A673 (cell line): ENCODE data around the gene RAB15. TPM values are rescaled to one million over a fixed set of nuclear protein-coding genes. Genes with fewer than 3 reads are reported as not detected.

ENCODE experiments used
- BruUV-seq: library from RNA; stranded (reverse); fragments of 400-500 nt; replicated peaks from 2 replicates; lab custom pipeline; 2021; lab: Mats Ljungman, UMichigan
- CTCF ChIA-PET: fragments of 300-600 bp; sonication (Branson Sonifier 250); formaldehyde crosslinking; loops from one replicate; lab custom pipeline; 2022; ENCODE audit warnings: antibody characterized with exemption; lab: Charles Lee
- POLR2A ChIA-PET: fragments of 300-600 bp; sonication (Branson Sonifier 250); formaldehyde crosslinking; loops from one replicate; lab custom pipeline; 2022; ENCODE audit warnings: antibody characterized with exemption; ENCODE audit not compliant: low non-redundant PET; lab: Charles Lee
- DNase-seq: peaks from one replicate; pipeline ENCODE4 v3.0.0-alpha.2; 2015; ENCODE audit warnings: low spot score
- H3K27ac ChIP-seq: fragments of 200-600 bp; sonication (generic); 2 replicates; pipeline ENCODE4 v1.5.1; 2016; ENCODE audit warnings: mixed run types, low read depth, mild to moderate bottlenecking, mixed read lengths, antibody characterized with exemption, low read length; ENCODE audit not compliant: poor library complexity, severe bottlenecking
- H3K27me3 ChIP-seq: fragments of 200-600 bp; sonication (generic); replicated peaks from 2 replicates; pipeline ENCODE4 v1.6.1; 2017; ENCODE audit warnings: mixed run types, low read depth, mild to moderate bottlenecking, mixed read lengths, antibody characterized with exemption, low read length; ENCODE audit not compliant: insufficient read depth, poor library complexity
- H3K36me3 ChIP-seq: fragments of 200-600 bp; sonication (generic); 2 replicates; pipeline ENCODE4 v1.6.1; 2016; ENCODE audit warnings: mixed run types, mild to moderate bottlenecking, mixed read lengths, antibody characterized with exemption, low read length; ENCODE audit not compliant: insufficient read depth, poor library complexity, severe bottlenecking
- H3K4me1 ChIP-seq: fragments of 200-600 bp; sonication (generic); 2 replicates; pipeline ENCODE4 v1.6.1; 2017; ENCODE audit warnings: mixed run types, mild to moderate bottlenecking, mixed read lengths, antibody characterized with exemption, low read length; ENCODE audit not compliant: insufficient read depth, poor library complexity, severe bottlenecking
- H3K4me3 ChIP-seq: fragments of 200-600 bp; sonication (generic); 2 replicates; pipeline ENCODE4 v1.5.1; 2016; ENCODE audit warnings: low read depth, mixed run types, mild to moderate bottlenecking, mixed read lengths, low read length; ENCODE audit not compliant: poor library complexity, severe bottlenecking
- H3K9me3 ChIP-seq: fragments of 200-600 bp; sonication (generic); 2 replicates; pipeline ENCODE4 v1.6.1; 2016; ENCODE audit warnings: mixed run types, low read depth, mild to moderate bottlenecking, mixed read lengths, antibody characterized with exemption, low read length; ENCODE audit not compliant: poor library complexity, severe bottlenecking
- CTCF ChIP-seq: fragments of 300-800, 200-600 bp; sonication (generic); conservative IDR thresholded peaks from 2 replicates; pipeline ENCODE4 v1.5.1; 2017; ENCODE audit warnings: low read depth, mild to moderate bottlenecking, antibody characterized with exemption, low read length, moderate library complexity, mixed read lengths
- EZH2 ChIP-seq: fragments of 200-600 bp; sonication (generic); IDR thresholded peaks from 2 replicates; pipeline ENCODE4 v1.6.1; 2017; ENCODE audit warnings: borderline replicate concordance, low read depth, mild to moderate bottlenecking, mixed read lengths, antibody characterized with exemption, low read length; ENCODE audit not compliant: poor library complexity, severe bottlenecking
- intact Hi-C: fragments of 100-400 bp; cut with micrococcal nuclease; formaldehyde crosslinking; loops from one replicate; pipeline ENCODE4 v1.10.0; 2022; ENCODE audit not compliant: unreplicated experiment
- total RNA-seq: library from RNA; stranded (reverse); gene quantifications from 2 replicates; pipeline ENCODE4 v1.2.3, GENCODE V29; 2021

RAB15 gene
- total RNA-seq, 1 experiment from 2014 or later, result 23.6 TPM

GRCh38 chr14:64931123-64931522 is 41.0 kb downstream of the RAB15 start:
- peaks cover 23% of the 10 kb centered on the region for H3K36me3 ChIP-seq
- POLR2A ChIA-PET, result no interaction called here
- no peak overlapping the region for H3K4me3 ChIP-seq
- H3K27me3 ChIP-seq, result no peaks in the 10 kb centered on the region
- H3K9me3 ChIP-seq, result no peaks in the 10 kb centered on the region
- intact Hi-C loops, result no loop called here
- no peak overlapping the region for H3K27ac ChIP-seq
- DNase-seq, result no peak
- H3K4me1 ChIP-seq, result peaks cover 17% of the 10 kb centered on the region
- CTCF ChIA-PET, result no interaction called here
- TF ChIP-seq CTCF (no peak), EZH2 (no peak)
- BruUV-seq, result no TSS peak

GRCh38 chr14:64930085-64930843 is 41.9 kb downstream of the RAB15 start:
- intact Hi-C loops, result no loop called here
- TF ChIP-seq CTCF (no peak), EZH2 (no peak)
- Histone ChIP-seq H3K4me3 (no peak overlapping the region), H3K36me3 (peaks cover 29% of the 10 kb centered on the region), H3K27ac (no peak overlapping the region), H3K27me3 (no peaks in the 10 kb centered on the region), H3K9me3 (no peaks in the 10 kb centered on the region), H3K4me1 (peaks cover 17% of the 10 kb centered on the region)
- CTCF ChIA-PET, result no interaction called here
- DNase-seq, result no peak
- BruUV-seq, result no TSS peak
- POLR2A ChIA-PET, result no interaction called here

- Histone ChIP-seq H3K36me3 (peaks cover 42% of the 10 kb centered on the region), H3K9me3 (no peaks in the 10 kb centered on the region), H3K4me3 (no peak overlapping the region), H3K4me1 (peaks cover 9% of the 10 kb centered on the region), H3K27ac (no peak overlapping the region), H3K27me3 (no peaks in the 10 kb centered on the region)
- no TSS peak for BruUV-seq
- intact Hi-C loops, result no loop called here
- POLR2A ChIA-PET, result no interaction called here
- no peak for TF ChIP-seq CTCF
- TF ChIP-seq EZH2, result no peak
- no peak for DNase-seq
- CTCF ChIA-PET, result no interaction called here
Observed at GRCh38 chr14:64929014-64929359, 43.1 kb downstream of the RAB15 start.
